Loucy (cell line): ENCODE data around the gene VDAC1.

ENCODE experiments used
- H2AFZ ChIP-seq: fragments of 200-600 bp; sonication (generic); 2 replicates; pipeline ENCODE4 v1.6.0; 2016; ENCODE audit warnings: antibody characterized with exemption, mild to moderate bottlenecking, low read length, moderate library complexity
- H3F3A ChIP-seq: fragments of 200-600 bp; 2 replicates; pipeline ENCODE4 v1.6.0; 2016; ENCODE audit warnings: antibody characterized with exemption, low read depth, mild to moderate bottlenecking
- H3K27me3 ChIP-seq: fragments of 200-600 bp; sonication (generic); 2 replicates; pipeline ENCODE4 v1.6.1; 2014; ENCODE audit warnings: low read length, mild to moderate bottlenecking; ENCODE audit not compliant: insufficient read depth, poor library complexity, severe bottlenecking
- H3K36me3 ChIP-seq: fragments of 200-600 bp; sonication (generic); 2 replicates; pipeline ENCODE4 v1.6.1; 2016; ENCODE audit warnings: low read length; ENCODE audit not compliant: insufficient read depth
- H3K4me1 ChIP-seq: fragments of 200-600 bp; sonication (generic); 2 replicates; pipeline ENCODE4 v1.5.1; 2014; ENCODE audit warnings: low read length, mild to moderate bottlenecking; ENCODE audit not compliant: insufficient read depth, poor library complexity, severe bottlenecking
- H3K4me2 ChIP-seq: fragments of 200-600 bp; sonication (generic); 2 replicates; pipeline ENCODE4 v1.6.0; 2014; ENCODE audit warnings: antibody characterized with exemption, low read length, low read depth, mild to moderate bottlenecking; ENCODE audit not compliant: poor library complexity, severe bottlenecking
- H3K4me3 ChIP-seq: fragments of 200-600 bp; sonication (generic); 2 replicates; pipeline ENCODE4 v1.5.1; 2014; ENCODE audit warnings: low read length, mild to moderate bottlenecking, mixed read lengths; ENCODE audit not compliant: poor library complexity, severe bottlenecking
- H3K79me2 ChIP-seq: fragments of 200-600 bp; sonication (generic); 2 replicates; pipeline ENCODE4 v1.6.1; 2014; ENCODE audit warnings: low read length; ENCODE audit not compliant: insufficient read depth
- H3K9ac ChIP-seq: fragments of 200-600 bp; sonication (generic); 2 replicates; pipeline ENCODE4 v1.6.0; 2014; ENCODE audit warnings: mild to moderate bottlenecking, low read depth, low read length, moderate library complexity; ENCODE audit not compliant: poor library complexity, severe bottlenecking
- H3K9me2 ChIP-seq: fragments of 200-600 bp; sonication (generic); replicated peaks from 2 replicates; pipeline ENCODE4 v1.6.1; 2016; ENCODE audit warnings: low read depth, low read length, mixed read lengths
- H3K9me3 ChIP-seq: fragments of 200-600 bp; sonication (generic); 2 replicates; pipeline ENCODE4 v1.6.1; 2014; ENCODE audit warnings: mild to moderate bottlenecking, antibody characterized with exemption, low read length, low read depth; ENCODE audit not compliant: insufficient read depth
- H4K20me1 ChIP-seq: fragments of 200-600 bp; sonication (generic); 2 replicates; pipeline ENCODE4 v1.6.0; 2014; ENCODE audit warnings: antibody characterized with exemption, low read length, mild to moderate bottlenecking; ENCODE audit not compliant: insufficient read depth, poor library complexity, severe bottlenecking
- EZH2phosphoT487 ChIP-seq: fragments of 200-600 bp; IDR thresholded peaks from 2 replicates; pipeline ENCODE4 v1.6.1; 2018; ENCODE audit warnings: antibody characterized with exemption, mild to moderate bottlenecking, moderate library complexity, borderline replicate concordance
- TF ChIP-seq, protein P1 (sequence below): fragments of 200-600 bp; sonication (generic); conservative IDR thresholded peaks from 2 replicates; pipeline ENCODE4 v1.5.1; 2014; ENCODE audit warnings: mild to moderate bottlenecking, antibody characterized with exemption, low read length

VDAC1 gene

DNA sequence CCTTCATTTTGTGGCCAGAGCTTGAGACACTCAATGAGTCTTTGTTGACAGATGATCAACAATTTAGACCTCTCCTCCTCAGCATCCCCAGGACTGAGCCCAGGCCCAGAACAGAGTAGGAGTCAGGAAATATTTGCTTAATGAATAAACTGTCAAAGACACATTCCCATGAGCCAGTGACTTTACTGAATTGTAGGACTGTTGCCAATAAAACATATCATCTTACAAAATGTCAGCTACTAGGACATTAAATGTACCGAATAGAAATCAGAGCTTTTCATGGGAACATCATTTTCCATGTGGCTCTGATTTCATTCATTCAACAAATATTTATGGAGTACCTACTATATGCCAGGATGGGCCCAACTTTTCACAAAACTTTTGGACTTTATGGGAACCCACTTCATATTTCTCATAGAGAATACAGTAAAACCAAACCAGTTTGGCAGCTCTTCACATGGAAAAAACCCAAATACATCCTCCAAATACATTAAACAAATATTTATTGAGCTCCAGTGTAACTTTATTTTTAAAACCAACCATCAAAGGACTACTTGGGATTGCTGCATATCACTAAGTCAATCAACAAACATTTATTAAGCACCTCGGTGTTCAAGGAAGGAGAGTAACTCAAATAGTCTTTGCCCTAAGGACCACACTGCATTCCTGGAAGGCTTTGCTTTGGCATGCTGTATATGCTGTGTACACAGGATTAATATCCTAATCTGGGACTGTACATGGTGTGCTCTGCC lies 11.4 kb downstream of the VDAC1 start:
- Histone ChIP-seq H3K79me2 (peaks cover 63% of the 10 kb centered on the region), H3K9ac (no peak overlapping the region), H3K9me2 (no peaks in the 10 kb centered on the region), H3K4me3 (no peak overlapping the region), H4K20me1 (peaks cover 34% of the 10 kb centered on the region), H3K9me3 (no peaks in the 10 kb centered on the region), H2AFZ (no peak overlapping the region), H3K4me1 (peaks cover 3% of the 10 kb centered on the region), H3K27me3 (no peaks in the 10 kb centered on the region), H3K4me2 (no peak overlapping the region), H3K36me3 (peaks cover 27% of the 10 kb centered on the region; the same call in 1 of the 2 replicates), H3F3A (no peaks in the 10 kb centered on the region)
- TF ChIP-seq, protein P1, sequence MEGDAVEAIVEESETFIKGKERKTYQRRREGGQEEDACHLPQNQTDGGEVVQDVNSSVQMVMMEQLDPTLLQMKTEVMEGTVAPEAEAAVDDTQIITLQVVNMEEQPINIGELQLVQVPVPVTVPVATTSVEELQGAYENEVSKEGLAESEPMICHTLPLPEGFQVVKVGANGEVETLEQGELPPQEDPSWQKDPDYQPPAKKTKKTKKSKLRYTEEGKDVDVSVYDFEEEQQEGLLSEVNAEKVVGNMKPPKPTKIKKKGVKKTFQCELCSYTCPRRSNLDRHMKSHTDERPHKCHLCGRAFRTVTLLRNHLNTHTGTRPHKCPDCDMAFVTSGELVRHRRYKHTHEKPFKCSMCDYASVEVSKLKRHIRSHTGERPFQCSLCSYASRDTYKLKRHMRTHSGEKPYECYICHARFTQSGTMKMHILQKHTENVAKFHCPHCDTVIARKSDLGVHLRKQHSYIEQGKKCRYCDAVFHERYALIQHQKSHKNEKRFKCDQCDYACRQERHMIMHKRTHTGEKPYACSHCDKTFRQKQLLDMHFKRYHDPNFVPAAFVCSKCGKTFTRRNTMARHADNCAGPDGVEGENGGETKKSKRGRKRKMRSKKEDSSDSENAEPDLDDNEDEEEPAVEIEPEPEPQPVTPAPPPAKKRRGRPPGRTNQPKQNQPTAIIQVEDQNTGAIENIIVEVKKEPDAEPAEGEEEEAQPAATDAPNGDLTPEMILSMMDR = no peak
- TF ChIP-seq EZH2phosphoT487 = no peak

DNA sequence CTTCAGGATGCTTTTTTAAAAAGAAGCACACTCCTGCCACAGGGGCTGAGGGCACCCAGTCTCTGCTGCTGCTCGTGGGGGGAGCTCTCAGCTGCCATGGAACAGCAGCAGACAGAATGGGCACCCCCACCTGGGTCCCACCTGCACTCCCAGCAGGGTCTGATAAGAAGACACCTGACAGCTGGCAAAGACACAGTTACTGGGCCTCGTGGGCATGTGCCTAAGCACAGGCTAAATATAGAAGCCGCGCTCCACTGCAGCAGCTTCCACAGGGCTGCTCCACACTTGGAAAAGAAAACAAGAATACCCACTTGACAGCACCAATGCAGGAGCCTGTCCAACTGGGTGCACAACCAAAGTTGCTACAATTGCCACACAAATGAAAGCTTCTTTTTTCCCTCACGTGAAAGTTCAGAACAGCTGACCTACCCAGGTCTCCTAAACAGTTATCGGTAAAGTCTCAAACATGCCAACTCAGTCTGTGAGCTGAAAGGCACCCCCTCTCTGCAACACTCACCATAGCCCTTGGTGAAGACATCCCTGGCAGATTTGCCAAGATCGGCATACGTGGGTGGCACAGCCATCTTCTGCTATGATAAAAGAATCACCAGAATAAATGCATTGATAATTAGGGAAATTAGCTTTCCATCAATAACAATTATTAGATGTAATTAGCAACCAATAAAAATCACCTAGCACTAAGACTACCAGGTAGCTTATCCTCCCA lies 12.2 kb downstream of the VDAC1 start:
- no peaks in the 10 kb centered on the region for H3K9me2 ChIP-seq
- H3K36me3 ChIP-seq = peaks cover 31% of the 10 kb centered on the region; the same call in 1 of the 2 replicates
- H3K9me3 ChIP-seq = no peaks in the 10 kb centered on the region
- H3K9ac ChIP-seq = no peak overlapping the region
- H3K4me1 ChIP-seq = peaks cover 3% of the 10 kb centered on the region
- no peaks in the 10 kb centered on the region for H3K27me3 ChIP-seq
- no peak overlapping the region for H2AFZ ChIP-seq
- no peaks in the 10 kb centered on the region for H3F3A ChIP-seq
- peaks cover 56% of the 10 kb centered on the region for H3K79me2 ChIP-seq
- no peak for TF ChIP-seq EZH2phosphoT487
- TF ChIP-seq, protein P1 = no peak
- peaks cover 34% of the 10 kb centered on the region for H4K20me1 ChIP-seq
- no peak overlapping the region for H3K4me3 ChIP-seq
- H3K4me2 ChIP-seq = no peak overlapping the region

DNA sequence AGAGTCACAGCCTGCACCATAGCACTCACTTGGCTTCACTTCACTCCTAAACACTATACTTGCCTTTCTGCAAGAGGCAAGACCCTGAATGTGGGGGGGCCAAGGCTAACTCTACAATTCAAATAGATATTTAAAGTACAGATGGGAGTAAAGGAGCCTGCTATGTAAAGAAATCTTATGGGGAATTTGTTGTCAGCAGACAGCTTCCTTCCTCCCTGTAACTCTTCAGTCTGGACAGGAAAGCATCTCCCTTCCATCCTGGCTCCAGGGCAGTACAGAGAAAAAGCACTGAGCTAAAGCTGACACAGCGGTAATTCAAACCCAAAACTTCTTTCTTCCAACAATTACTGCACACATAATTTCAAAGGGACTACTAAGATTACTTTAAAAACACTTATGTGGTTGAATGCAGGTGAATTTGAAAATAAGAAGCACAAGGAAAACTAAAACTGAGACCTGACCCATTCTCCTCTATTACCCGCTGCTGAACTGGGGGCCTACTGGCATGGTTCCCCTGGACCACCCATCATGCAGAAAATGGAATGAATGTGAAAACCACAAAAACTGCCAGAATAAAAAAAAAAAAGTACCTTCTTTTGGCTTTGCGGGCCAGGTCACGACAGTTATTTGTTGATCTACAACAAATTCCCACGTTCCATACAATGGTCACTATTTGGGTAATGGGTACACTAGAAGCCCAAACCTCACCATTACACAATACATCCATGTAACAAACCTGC lies 13.4 kb downstream of the VDAC1 start:
- Histone ChIP-seq H2AFZ (no peak overlapping the region), H3K4me2 (no peak overlapping the region), H3K79me2 (peaks cover 46% of the 10 kb centered on the region), H3K4me1 (peaks cover 3% of the 10 kb centered on the region), H3K9ac (no peak overlapping the region), H3K9me2 (no peaks in the 10 kb centered on the region), H3K4me3 (no peak overlapping the region), H4K20me1 (peaks cover 28% of the 10 kb centered on the region), H3K9me3 (no peaks in the 10 kb centered on the region), H3F3A (no peaks in the 10 kb centered on the region), H3K36me3 (peaks cover 33% of the 10 kb centered on the region; the same call in 1 of the 2 replicates), H3K27me3 (no peaks in the 10 kb centered on the region)
- TF ChIP-seq, protein P1 = no peak
- TF ChIP-seq EZH2phosphoT487 = no peak
